HG02759 (cell line): ENCODE data around the gene BROX.
"Not testable (repeated sequence)": the region's sequence is repeated elsewhere in the genome, so short reads cannot be mapped to it uniquely, and the experiment has no call there.

ENCODE experiments used
- ATAC-seq: cut with Tn5 transposase; IDR thresholded peaks from one replicate; pipeline ENCODE4 v1.9.1; 2021; ENCODE audit warnings: mild to moderate bottlenecking, moderate library complexity; ENCODE audit not compliant: unreplicated experiment

The BROX gene

GRCh38 chr1:222730866-222731265 lies 18.5 kb downstream of the BROX start:
- no peak for ATAC-seq

- peak; percentile 98 for ATAC-seq
These were observed 20.1 kb downstream of the BROX start for GRCh38 chr1:222732216-222733159.

DNA sequence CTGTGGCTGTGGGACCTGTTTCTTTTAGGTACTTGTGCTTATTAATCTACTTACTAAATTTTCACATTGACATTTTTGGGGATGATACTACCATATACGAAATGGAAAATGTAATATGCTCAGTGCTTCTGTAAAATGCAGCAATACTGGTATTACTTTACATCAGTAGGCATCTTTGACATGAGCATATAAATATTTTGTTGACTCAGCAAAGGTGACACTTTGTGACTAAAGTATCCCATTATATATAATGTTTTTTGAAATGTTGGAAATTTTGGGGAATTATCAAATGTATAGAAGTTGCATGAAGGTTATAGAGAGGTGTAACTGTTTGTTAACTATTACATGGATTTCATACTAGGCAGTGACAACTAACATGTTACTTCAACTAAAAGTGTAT lies 22.4 kb downstream of the BROX start:
- ATAC-seq = no peak

GRCh38 chr1:222736470-222736869 lies 24.1 kb downstream of the BROX start:
- ATAC-seq = no peak

GRCh38 chr1:222736972-222737371 lies 24.6 kb downstream of the BROX start, which contains the start of gene FAM177B:
Gene FAM177B (plus strand): TSS chr1:222737202. CDS start chr1:222746546, 9,344 bp downstream.
- ATAC-seq = no peak

DNA sequence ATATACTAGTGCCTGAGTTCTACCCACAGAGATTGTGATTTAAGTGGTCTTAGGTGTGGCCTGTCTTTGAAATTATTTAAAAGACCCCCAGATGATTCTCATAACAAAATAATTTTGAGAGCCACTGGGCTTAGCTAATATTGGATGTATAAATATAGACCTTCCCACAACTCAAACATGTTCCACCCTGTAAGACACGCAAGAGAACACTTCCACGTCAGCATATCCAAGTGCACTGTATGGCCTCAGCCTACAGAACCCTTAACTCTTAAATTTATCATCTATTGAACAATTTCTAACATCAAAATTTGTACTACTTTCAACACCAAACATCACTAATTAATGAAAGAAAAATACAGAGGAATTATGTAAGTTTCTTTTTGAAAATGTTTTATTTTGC lies 27.1 kb downstream of the BROX start:
- ATAC-seq = no peak

GRCh38 chr1:222739929-222740328 lies 27.6 kb downstream of the BROX start:
- ATAC-seq = no peak

DNA sequence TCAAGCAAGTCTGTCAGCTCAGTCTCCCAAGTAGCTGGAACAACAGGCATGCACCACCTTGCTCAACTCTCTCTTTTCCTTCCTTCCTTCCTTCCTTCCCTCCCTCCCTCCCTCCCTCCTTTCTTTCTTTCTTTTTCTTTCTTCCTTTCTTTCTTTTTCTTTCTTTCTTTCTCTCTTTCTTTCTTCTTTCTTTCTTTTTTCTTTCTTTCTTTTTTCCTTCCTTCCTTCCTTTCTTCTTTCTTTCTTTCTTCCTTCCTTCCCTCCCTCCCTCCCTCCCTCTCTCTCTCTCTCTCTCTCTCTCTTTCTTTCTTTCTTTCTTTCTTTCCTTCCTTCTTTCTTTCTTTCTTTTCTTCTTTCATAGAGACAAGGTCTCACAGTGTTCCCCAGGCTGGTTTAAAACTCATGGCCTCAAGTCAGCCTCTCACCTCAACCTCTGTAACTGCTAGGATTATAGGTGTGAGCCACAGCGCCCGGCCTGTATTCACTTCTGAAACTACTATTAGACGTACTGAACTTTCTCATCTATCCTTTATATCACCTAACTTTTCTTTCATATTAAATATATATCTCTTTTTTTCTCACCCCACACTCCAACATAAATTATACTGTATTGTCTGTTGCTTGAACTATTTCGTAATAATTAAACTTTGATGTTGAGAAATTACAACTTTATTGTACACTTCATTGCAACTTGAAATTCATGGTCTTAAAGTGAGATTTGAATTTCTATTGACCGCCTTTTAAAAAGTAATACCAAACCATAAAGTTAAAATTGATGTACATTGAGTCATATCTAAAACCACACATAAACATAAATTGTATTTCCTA lies 29.5 kb downstream of the BROX start:
- not testable (repeated sequence) for ATAC-seq

GRCh38 chr1:222749927-222750326 lies 37.6 kb downstream of the BROX start:
- ATAC-seq = no peak

GRCh38 chr1:222750651-222751050 lies 38.3 kb downstream of the BROX start:
- ATAC-seq = peak; percentile 68

GRCh38 chr1:222751255-222751654 lies 38.9 kb downstream of the BROX start:
- ATAC-seq = no peak

- ATAC-seq = no peak
These were observed 42.2 kb downstream of the BROX start for GRCh38 chr1:222754366-222755139.

DNA sequence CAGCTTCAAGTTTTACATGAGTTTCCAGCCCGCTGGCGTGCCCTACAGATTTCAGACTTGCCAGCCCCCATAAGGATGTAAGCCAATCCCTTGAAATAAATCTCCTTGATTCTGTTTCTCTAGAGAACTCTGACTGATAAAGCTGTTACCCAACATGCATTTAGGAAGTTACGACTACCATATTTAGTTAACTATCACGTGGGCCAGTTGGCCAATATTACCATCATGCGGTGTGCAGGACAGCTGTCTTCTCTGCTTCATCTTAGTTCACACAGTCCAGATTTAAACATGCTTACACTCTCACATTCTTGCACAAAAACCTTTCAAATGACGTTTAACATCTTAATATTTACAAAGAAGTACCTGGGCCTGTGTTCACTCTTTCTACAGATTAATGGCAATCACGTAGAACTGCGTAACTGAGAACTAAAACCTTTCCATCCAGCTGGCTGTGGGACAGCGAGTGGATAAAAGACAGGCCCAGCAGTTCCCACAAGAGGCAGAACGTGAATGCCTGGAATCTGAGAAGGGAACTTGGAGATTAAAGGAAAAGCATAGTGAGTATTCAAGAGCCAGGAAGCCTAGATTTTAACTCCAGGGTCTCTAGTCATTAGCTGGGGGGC lies 45.4 kb downstream of the BROX start:
- ATAC-seq = no peak

- ATAC-seq = no peak
These were observed 47.2 kb downstream of the BROX start for GRCh38 chr1:222759451-222760035.

- ATAC-seq = no peak
These were observed 48.7 kb downstream of the BROX start for GRCh38 chr1:222761083-222761482.

DNA sequence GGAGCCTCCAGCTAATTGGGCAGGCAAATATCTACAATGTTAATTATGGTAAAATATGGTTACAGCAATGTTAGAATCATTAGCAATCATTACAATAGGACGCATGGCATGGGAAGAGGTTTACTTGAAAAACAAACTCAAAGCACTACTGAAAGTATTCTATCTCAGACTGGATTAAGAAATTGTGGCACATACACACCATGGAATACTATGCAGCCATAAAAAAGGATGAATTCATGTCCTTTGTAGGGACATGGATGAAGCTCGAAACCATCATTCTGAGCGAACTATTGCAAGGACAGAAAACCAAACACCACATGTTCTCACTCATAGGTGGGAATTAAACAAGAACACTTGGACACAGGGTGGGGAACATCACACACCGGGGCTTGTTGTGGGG lies 49.8 kb downstream of the BROX start:
- ATAC-seq = not testable (repeated sequence)

- no peak for ATAC-seq
These were observed 54.8 kb downstream of the BROX start for GRCh38 chr1:222767152-222767571.

DNA sequence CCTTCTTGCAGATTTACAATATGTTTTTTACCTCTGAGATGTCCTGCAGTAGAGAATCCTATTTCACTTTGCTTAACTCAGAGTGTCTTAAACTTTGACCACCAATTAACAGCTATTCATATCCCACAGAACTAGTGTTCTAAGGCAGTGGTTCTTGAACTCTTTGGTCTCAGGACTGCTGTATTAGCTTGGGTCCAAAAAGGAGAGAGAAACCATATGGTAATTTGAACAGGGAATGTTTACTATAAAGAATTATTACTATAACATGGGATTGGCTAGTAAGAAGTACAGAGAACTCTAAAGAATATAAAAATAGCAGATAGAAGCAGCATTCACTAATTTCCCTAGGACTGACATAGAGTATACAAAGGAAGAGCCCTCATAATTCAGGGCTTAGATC lies 56.2 kb downstream of the BROX start:
- ATAC-seq = no peak

GRCh38 chr1:222769181-222769580 lies 56.8 kb downstream of the BROX start:
- ATAC-seq = no peak

DNA sequence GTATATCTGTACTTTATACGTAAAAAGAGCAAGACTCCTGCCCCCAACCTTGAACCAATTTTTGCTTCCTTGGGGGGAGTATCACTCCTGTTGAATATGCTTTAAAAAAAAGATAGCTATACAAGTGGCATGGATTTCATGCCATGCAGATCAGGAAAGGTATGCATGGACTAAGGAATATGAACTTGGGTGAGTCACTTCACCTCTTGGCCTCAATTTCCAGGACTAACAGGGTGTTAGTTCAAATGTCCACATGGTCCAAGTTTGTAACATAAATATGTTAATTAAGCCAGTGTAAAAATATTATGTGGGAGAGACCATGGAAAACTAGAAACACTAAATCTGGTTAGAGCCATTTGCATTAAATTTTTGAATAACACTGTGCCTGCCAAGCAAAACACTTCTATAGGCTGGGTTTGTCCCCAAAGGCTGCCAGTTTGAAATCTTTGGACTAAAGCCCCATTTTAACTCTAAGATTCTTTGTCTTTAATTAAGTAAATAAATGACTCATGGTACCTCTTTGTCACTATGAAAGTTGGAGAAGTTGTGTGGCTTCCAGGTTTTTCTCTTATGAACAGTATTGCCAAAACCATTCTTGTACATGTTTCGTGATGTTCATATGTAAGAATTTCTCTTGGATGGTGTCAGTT lies 57.7 kb downstream of the BROX start:
- ATAC-seq = no peak
